ENCODE data around the gene EXOC6.
"Not testable (repeated sequence)": the region's sequence is repeated elsewhere in the genome, so short reads cannot be mapped to it uniquely, and the experiment has no call there.

EXOC6 gene

GRCh38 chr10:92890471-92890870 is 42.2 kb downstream of the EXOC6 start:
- no peak for DNase-seq

GRCh38 chr10:92891885-92892690 is 43.8 kb downstream of the EXOC6 start:
- DNase-seq: no peak

GRCh38 chr10:92892691-92893054 is 44.4 kb downstream of the EXOC6 start:
- DNase-seq: no peak

GRCh38 chr10:92894081-92894655 is 45.8 kb downstream of the EXOC6 start:
- DNase-seq: no peak

DNA sequence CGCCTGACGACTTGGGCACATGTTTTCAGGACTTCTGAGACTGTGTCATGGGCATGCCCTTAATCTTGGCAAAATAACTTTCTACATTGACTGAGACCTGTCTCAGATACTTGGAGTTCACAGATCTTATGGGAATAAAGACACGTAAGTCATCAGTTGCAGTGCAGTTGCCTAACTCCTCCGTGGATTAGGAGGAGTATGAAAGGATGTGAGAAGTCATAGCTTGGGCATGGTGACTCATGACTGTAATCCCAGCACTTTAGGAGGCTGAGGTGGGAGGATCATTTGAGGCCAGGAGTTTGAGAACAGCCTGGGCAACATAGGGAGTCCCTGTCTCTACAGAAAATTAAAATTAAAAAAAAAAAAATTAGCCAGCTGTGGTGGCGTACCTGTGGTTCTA is 49.6 kb downstream of the EXOC6 start:
- DNase-seq: no peak

DNA sequence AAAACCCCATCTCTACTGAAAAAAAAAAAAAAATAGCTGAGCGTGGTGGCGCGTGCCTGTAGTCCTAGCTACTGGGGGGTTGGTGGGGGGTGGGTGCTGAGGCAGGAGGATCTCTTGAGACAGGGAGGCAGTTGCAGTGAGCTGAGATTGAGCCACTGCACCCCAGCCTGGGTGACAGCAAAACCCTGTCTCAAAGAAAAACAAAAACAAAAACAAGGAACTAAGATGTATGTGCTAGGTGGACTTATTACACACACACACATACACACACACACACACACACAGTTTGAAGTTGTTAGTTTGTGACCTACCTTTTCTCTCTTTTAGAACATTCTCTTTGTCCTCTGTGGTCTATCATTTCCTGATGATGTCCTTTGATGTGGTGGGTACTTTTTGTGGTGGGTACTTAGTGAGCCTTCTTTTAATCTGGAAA is 53.5 kb downstream of the EXOC6 start:
- no peak for DNase-seq

DNA sequence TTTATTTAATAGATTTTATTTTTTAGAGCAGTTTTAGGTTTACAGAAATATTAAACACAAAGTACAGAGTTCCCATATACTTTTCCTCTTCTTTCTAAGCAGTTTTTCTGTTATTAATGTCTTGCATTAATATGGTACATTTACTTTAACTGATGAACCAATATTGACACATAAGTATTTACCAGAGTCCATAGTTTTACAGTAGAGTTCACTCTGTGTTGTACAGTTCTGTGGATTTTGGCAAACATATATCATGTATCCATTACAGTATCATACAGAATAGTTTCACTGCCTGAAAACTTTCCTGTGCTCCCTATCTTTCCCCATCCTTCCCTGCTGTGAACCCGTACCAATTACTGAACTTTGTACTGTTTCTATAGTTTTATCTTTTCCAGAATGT is 55.3 kb downstream of the EXOC6 start:
- no peak for DNase-seq

GRCh38 chr10:92907280-92907679 is 59.0 kb downstream of the EXOC6 start:
- DNase-seq: no peak

- not testable (repeated sequence) for DNase-seq
Observed at GRCh38 chr10:92912631-92913030, 64.3 kb downstream of the EXOC6 start.

DNA sequence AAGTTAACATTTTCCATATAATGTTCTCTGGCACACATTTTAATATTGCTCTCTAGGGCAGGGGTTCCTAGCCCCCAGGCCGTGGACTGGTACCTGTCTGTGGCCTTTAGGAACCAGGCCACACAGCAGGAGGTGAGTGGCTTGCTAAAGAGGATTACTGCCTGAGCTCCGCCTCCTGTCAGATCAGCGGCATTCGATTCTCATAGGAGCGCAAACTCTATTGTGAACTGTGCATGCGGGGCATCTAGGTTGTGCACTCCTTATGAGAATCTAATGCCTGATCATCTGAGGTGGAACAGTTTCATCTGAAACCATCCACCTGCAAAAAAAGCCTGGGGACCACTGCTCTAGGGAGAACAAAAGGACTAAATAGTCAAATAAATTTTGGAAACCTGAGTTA is 65.7 kb downstream of the EXOC6 start:
- DNase-seq: no peak

GRCh38 chr10:92914478-92915325 is 66.4 kb downstream of the EXOC6 start:
- DNase-seq: peak; percentile 27 to 33

DNA sequence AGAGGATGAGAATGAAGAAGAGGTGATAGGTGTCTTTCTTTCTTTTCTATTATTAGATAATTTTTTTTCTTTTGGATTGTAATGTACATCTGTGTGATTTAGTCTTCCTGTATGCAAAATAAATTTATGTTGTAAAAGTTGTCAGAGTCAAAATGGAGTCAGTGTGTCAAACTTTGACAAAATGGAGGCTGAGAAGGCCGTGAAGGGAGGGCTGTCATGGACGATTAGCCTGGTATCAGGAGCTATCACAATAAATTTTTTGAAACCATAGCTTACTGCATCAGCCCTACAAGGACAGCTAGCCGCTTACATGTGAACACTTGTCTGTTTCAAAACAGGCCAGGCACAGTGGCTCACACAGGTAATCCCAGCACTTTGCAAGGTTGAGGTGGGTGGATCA is 67.6 kb downstream of the EXOC6 start:
- no peak for DNase-seq

- no peak for DNase-seq
Observed at GRCh38 chr10:92916433-92916832, 68.1 kb downstream of the EXOC6 start.

GRCh38 chr10:92918603-92919002 is 70.3 kb downstream of the EXOC6 start:
- no peak for DNase-seq

- no peak for DNase-seq
Observed at GRCh38 chr10:92920866-92921265, 72.5 kb downstream of the EXOC6 start.

GRCh38 chr10:92923416-92923815 is 75.1 kb downstream of the EXOC6 start:
- DNase-seq: no peak

GRCh38 chr10:92929896-92930295 is 81.6 kb downstream of the EXOC6 start:
- no peak for DNase-seq

DNA sequence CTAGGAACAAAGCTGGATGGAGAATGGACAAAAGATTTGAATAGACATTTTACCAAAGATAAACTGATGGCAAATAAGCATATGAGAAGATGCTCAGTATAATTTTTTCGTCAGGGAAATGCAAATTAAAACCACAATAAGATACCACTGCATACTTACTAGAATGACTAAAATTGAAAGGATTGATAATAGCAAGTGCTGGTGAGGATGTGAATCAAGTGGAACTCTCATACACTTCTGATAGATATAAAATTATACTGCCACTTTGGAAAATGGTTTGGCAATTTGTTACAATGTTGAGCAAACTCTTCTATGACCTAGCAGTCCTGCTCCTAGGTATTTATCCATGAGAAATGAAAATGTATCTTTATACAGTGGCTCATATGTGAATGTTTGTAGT is 83.3 kb downstream of the EXOC6 start:
- no peak for DNase-seq

- DNase-seq: no peak
Observed at GRCh38 chr10:92937876-92938275, 89.6 kb downstream of the EXOC6 start.

GRCh38 chr10:92938841-92939240 is 90.5 kb downstream of the EXOC6 start:
- DNase-seq: no peak

- DNase-seq: no peak
Observed at GRCh38 chr10:92942226-92942625, 93.9 kb downstream of the EXOC6 start.

- DNase-seq: no peak
Observed at GRCh38 chr10:92946491-92946890, 98.2 kb downstream of the EXOC6 start.

- DNase-seq: not testable (repeated sequence)
Observed at GRCh38 chr10:92952573-92952972, 104.3 kb downstream of the EXOC6 start.

Data from stimulated activated CD4-positive, alpha-beta T cell treated with anti-CD3 and anti-CD28 coated beads, Interleukin-4, amount 100 ng/mL, for 4 hours (primary cell).